Measurements from ENCODE around the gene NR6A1.

- TF ChIP-seq CTCF (IDR thresholded peaks at IDR 0.05; ENCODE audit: insufficient read depth, low read length) = no peak
- no peak for TF ChIP-seq GABPA (IDR thresholded peaks at IDR 0.05; ENCODE audit: low read depth)
- no peak for TF ChIP-seq REST (IDR thresholded peaks at IDR 0.05; ENCODE audit: insufficient replicate concordance, low read depth)
- TF ChIP-seq POLR2AphosphoS5 (IDR thresholded peaks at IDR 0.05; ENCODE audit: low read depth) = no peak
- TF ChIP-seq SPI1 (IDR thresholded peaks at IDR 0.05; ENCODE audit: borderline replicate concordance, low read depth) = no peak
Observed at GRCh38 chr9:124522121-124523098, 248.7 kb downstream of the NR6A1 start.

All from HL-60 (cell line).